ENCODE measurements around the gene ZNF550. TPM values are rescaled to one million over a fixed set of nuclear protein-coding genes. Genes with fewer than 3 reads are reported as not detected.

The ZNF550 gene
- total and polyA plus RNA-seq, 2 donors (not counting 1 experiment from before 2014, with no cell fraction given) = 18.0 to 31.1 TPM

DNA sequence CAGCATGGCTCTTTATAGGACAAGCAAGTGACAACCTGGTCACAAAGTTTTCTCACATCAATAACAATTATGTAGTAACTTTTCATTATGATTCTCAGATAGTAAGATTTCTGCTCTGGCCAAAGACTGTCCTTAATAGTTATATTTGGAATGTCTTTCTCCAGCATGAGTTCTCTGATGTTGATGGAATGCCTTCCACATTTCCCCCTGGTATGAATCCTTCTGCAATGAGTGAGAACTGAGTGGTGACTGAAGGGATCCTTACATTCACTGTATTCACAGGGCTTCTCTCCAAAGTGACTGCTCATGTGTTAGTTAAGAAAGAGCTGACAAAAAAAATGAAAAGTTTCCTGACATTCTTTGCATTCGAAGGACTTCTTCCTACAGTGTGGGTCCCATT lies 13.2 kb downstream of the ZNF550 start:
- Histone ChIP-seq H3K4me3 (ENCODE audit: control extremely low read depth in 1 of 5, extremely low read depth in 1 of 5, insufficient read depth in 1 of 5, low read depth in 2 of 5, low read length in 4 of 5) (no peak overlapping the region), H3K36me3 (replicated peaks in 1 of 2; ENCODE audit: control extremely low read depth in 1 of 2, control insufficient read depth in 1 of 2, extremely low read depth in 1 of 2, insufficient read depth in 2 of 2, low read length in 1 of 2) (peaks cover 35 to 74% of the 10 kb centered on the region in 2 experiments), H3K9me3 (ENCODE audit: control extremely low read depth in 1 of 3, control insufficient read depth in 2 of 3, insufficient read depth in 1 of 3, low read length in 2 of 3) (peaks cover 34 to 79% (median 46%) of the 10 kb centered on the region in 3 donors), H3K9ac (ENCODE audit: low read length) (no peak overlapping the region), H4K20me1 (ENCODE audit: control insufficient read depth, insufficient read depth, low read length, poor library complexity, severe bottlenecking) (no peaks in the 10 kb centered on the region), H3K27ac (ENCODE audit: low read length in 2 of 2) (no peak overlapping the region), H3K4me2 (replicated peaks; ENCODE audit: low read depth, low read length, poor library complexity, severe bottlenecking) (no peak overlapping the region), H2AFZ (ENCODE audit: insufficient read depth, low read depth, low read length, poor library complexity, severe bottlenecking) (no peak overlapping the region), H3K79me2 (ENCODE audit: control insufficient read depth, insufficient read depth, low read length) (no peaks in the 10 kb centered on the region), H3K4me1 (ENCODE audit: control insufficient read depth in 2 of 2, insufficient read depth in 2 of 2, low read length in 2 of 2) (no peaks in the 10 kb centered on the region), H3K27me3 (replicated peaks in 1 of 4; ENCODE audit: control extremely low read depth in 1 of 4, control insufficient read depth in 3 of 4, insufficient read depth in 4 of 4, low read length in 3 of 4) (no peaks in the 10 kb centered on the region)
- Mint-ChIP-seq H3K4me3 (no peak overlapping the region), H3K27me3 (no peaks in the 10 kb centered on the region), H3K9me3 (ENCODE audit: insufficient read depth) (peaks cover 29% of the 10 kb centered on the region), H3K27ac (no peak overlapping the region), H3K4me1 (no peaks in the 10 kb centered on the region)
- POLR2A ChIA-PET = no interaction called here
- intact Hi-C loops (cut with micrococcal nuclease) = no loop called here
- DNase-seq = no peak
- no peak for ATAC-seq (ENCODE audit: low read depth)
- CTCF ChIA-PET = no interaction called here
- WGBS (ENCODE audit: insufficient coverage) = 100% methylated on average over 1 of the region's 1 CpG
- no peak for TF ChIP-seq EZH2 (IDR thresholded peaks at IDR 0.05; ENCODE audit: borderline replicate concordance, insufficient read depth, low read depth, low read length, poor library complexity, severe bottlenecking)
- TF ChIP-seq, protein P1, sequence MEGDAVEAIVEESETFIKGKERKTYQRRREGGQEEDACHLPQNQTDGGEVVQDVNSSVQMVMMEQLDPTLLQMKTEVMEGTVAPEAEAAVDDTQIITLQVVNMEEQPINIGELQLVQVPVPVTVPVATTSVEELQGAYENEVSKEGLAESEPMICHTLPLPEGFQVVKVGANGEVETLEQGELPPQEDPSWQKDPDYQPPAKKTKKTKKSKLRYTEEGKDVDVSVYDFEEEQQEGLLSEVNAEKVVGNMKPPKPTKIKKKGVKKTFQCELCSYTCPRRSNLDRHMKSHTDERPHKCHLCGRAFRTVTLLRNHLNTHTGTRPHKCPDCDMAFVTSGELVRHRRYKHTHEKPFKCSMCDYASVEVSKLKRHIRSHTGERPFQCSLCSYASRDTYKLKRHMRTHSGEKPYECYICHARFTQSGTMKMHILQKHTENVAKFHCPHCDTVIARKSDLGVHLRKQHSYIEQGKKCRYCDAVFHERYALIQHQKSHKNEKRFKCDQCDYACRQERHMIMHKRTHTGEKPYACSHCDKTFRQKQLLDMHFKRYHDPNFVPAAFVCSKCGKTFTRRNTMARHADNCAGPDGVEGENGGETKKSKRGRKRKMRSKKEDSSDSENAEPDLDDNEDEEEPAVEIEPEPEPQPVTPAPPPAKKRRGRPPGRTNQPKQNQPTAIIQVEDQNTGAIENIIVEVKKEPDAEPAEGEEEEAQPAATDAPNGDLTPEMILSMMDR (IDR thresholded peaks at IDR 0.05) = no peak

DNA sequence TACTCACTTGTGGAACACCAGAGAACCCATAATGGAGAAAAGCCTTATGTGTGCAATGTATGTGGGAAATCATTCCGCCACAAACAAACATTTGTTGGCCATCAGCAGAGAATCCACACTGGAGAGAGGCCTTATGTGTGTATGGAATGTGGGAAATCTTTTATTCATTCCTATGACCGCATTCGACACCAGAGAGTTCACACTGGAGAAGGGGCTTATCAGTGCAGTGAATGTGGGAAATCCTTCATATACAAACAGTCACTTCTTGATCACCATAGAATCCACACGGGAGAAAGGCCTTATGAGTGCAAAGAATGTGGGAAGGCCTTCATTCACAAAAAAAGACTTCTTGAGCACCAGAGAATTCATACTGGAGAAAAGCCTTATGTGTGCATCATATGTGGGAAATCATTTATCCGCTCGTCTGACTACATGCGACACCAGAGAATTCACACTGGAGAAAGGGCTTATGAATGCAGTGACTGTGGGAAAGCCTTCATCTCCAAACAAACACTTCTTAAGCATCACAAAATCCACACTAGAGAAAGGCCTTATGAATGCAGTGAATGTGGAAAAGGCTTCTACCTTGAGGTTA lies 21.6 kb downstream of the ZNF550 start:
- H3K9ac ChIP-seq (ENCODE audit: low read length) = no peak overlapping the region
- peaks cover 34 to 81% (median 45%) of the 10 kb centered on the region in 3 donors for H3K9me3 ChIP-seq (ENCODE audit: control extremely low read depth in 1 of 3, control insufficient read depth in 2 of 3, insufficient read depth in 1 of 3, low read length in 2 of 3)
- Mint-ChIP-seq H3K4me3 (no peak overlapping the region), H3K9me3 (ENCODE audit: insufficient read depth) (peaks cover 33% of the 10 kb centered on the region), H3K4me1 (no peaks in the 10 kb centered on the region), H3K27me3 (no peaks in the 10 kb centered on the region), H3K27ac (no peak overlapping the region)
- no peak for TF ChIP-seq EZH2 (IDR thresholded peaks at IDR 0.05; ENCODE audit: borderline replicate concordance, insufficient read depth, low read depth, low read length, poor library complexity, severe bottlenecking)
- TF ChIP-seq, protein P1 (IDR thresholded peaks at IDR 0.05) = no peak
- H3K4me3 ChIP-seq (ENCODE audit: control extremely low read depth in 1 of 5, extremely low read depth in 1 of 5, insufficient read depth in 1 of 5, low read depth in 2 of 5, low read length in 4 of 5) = peak overlapping the region in 1 of 5 experiments; percentile 21
- H2AFZ ChIP-seq (ENCODE audit: insufficient read depth, low read depth, low read length, poor library complexity, severe bottlenecking) = no peak overlapping the region
- ATAC-seq (ENCODE audit: low read depth) = no peak
- no peak overlapping the region for H3K27ac ChIP-seq (ENCODE audit: low read length in 2 of 2)
- no peak for DNase-seq
- H3K4me1 ChIP-seq (ENCODE audit: control insufficient read depth in 2 of 2, insufficient read depth in 2 of 2, low read length in 2 of 2) = no peaks in the 10 kb centered on the region
- no peaks in the 10 kb centered on the region for H4K20me1 ChIP-seq (ENCODE audit: control insufficient read depth, insufficient read depth, low read length, poor library complexity, severe bottlenecking)
- no peak overlapping the region for H3K4me2 ChIP-seq (replicated peaks; ENCODE audit: low read depth, low read length, poor library complexity, severe bottlenecking)
- peaks cover 16% of the 10 kb centered on the region for H3K79me2 ChIP-seq (ENCODE audit: control insufficient read depth, insufficient read depth, low read length)
- CTCF ChIA-PET = no interaction called here
- H3K36me3 ChIP-seq (replicated peaks in 1 of 2; ENCODE audit: control extremely low read depth in 1 of 2, control insufficient read depth in 1 of 2, extremely low read depth in 1 of 2, insufficient read depth in 2 of 2, low read length in 1 of 2) = peaks cover 31 to 64% of the 10 kb centered on the region in 2 experiments
- intact Hi-C loops (cut with micrococcal nuclease) = no loop called here
- no CpG with 5 or more reads among the region's 7 CpGs for WGBS (ENCODE audit: insufficient coverage)
- POLR2A ChIA-PET = no interaction called here
- H3K27me3 ChIP-seq (replicated peaks in 1 of 4; ENCODE audit: control extremely low read depth in 1 of 4, control insufficient read depth in 3 of 4, insufficient read depth in 4 of 4, low read length in 3 of 4) = no peaks in the 10 kb centered on the region

All from B cell (primary cell).